ENCODE data around the gene LRBA. TPM values are rescaled to one million over a fixed set of nuclear protein-coding genes. Genes with fewer than 3 reads are reported as not detected.

The LRBA gene
- total RNA-seq, 1 experiment from 2014 or later, result 69.1 TPM

DNA sequence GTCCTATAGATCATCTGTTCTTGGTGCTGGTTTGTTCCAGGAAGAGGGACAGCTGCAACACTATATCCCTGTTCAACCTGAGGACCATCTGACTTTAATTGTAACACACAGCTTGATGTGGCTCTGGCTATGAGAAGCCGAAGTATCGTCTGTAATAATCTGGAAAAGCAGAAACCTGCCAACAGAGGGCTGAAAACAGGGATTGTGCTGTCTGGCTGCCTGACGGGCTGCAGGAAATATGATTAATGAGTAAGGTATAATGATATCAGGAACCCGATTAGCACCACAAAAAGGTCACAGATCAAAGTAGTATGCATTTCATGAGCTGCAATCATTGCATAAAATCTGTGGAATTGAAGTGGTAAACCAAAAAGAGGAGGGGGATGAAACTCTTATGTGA, 603.6 kb downstream of the LRBA start:
- ChIA-PET POLR2A (no interaction called here), CTCF (no interaction called here)
- Mint-ChIP-seq H3K36me3 (peaks cover 2% of the 10 kb centered on the region; the same call in 1 of the 2 replicates), H3K4me1 (no peaks in the 10 kb centered on the region), H3K4me3 (no peak overlapping the region), H3K9me3 (no peaks in the 10 kb centered on the region), H3K27me3 (ENCODE audit: low read depth) (no peaks in the 10 kb centered on the region), H3K27ac (no peak overlapping the region; the same call in 1 of the 2 replicates)
- ATAC-seq (no peak), DNase-seq (ENCODE audit: low spot score) (no peak)
- no peak for TF ChIP-seq ZNF263 (CRISPR knock-in tag; IDR thresholded peaks at IDR 0.05; ENCODE audit: low read depth)
- TF ChIP-seq, protein P1, sequence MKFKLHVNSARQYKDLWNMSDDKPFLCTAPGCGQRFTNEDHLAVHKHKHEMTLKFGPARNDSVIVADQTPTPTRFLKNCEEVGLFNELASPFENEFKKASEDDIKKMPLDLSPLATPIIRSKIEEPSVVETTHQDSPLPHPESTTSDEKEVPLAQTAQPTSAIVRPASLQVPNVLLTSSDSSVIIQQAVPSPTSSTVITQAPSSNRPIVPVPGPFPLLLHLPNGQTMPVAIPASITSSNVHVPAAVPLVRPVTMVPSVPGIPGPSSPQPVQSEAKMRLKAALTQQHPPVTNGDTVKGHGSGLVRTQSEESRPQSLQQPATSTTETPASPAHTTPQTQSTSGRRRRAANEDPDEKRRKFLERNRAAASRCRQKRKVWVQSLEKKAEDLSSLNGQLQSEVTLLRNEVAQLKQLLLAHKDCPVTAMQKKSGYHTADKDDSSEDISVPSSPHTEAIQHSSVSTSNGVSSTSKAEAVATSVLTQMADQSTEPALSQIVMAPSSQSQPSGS (CRISPR knock-in tag; IDR thresholded peaks at IDR 0.05; ENCODE audit: borderline replicate concordance, low read depth), result no peak
- TF ChIP-seq, protein P2, sequence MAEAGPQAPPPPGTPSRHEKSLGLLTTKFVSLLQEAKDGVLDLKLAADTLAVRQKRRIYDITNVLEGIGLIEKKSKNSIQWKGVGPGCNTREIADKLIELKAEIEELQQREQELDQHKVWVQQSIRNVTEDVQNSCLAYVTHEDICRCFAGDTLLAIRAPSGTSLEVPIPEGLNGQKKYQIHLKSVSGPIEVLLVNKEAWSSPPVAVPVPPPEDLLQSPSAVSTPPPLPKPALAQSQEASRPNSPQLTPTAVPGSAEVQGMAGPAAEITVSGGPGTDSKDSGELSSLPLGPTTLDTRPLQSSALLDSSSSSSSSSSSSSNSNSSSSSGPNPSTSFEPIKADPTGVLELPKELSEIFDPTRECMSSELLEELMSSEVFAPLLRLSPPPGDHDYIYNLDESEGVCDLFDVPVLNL (CRISPR knock-in tag; IDR thresholded peaks at IDR 0.05; ENCODE audit: borderline replicate concordance, low read depth), result no peak
- no peak for TF ChIP-seq FOXJ3 (CRISPR knock-in tag; IDR thresholded peaks at IDR 0.05; ENCODE audit: borderline replicate concordance)

DNA sequence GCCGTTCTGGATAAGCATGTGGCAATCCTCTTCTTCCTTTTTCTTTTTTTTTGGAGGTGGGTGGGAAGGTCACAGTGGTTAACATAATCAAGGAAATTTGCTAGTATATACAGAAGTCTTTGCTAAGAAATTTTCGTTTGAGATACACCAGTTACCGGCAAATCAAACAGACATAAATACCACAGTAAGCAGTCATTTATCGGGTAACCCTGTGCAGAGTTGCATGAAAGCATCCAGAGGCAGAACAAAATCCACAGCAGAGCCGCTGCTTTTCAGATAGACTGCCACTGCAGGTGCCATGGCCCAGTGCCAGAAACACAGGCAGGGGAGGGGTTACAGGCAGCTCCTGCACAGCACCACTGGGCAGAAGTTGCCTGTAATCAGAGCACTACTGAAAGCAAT, 612.2 kb downstream of the LRBA start:
- Mint-ChIP-seq H3K4me3 (no peak overlapping the region), H3K27me3 (ENCODE audit: low read depth) (no peaks in the 10 kb centered on the region), H3K9me3 (no peaks in the 10 kb centered on the region), H3K27ac (no peak overlapping the region), H3K36me3 (no peaks in the 10 kb centered on the region), H3K4me1 (no peaks in the 10 kb centered on the region; the same call in 1 of the 2 replicates)
- CTCF ChIA-PET, result no interaction called here
- ATAC-seq (peak; percentile 65; the same call in 1 of the 2 replicates), DNase-seq (ENCODE audit: low spot score) (no peak)
- POLR2A ChIA-PET, result no interaction called here
- TF ChIP-seq ZNF671 (CRISPR knock-in tag; IDR thresholded peaks at IDR 0.05) (no peak), ZNF138 (CRISPR knock-in tag; conservative IDR thresholded peaks at IDR 0.05) (no peak), PRRX2 (CRISPR knock-in tag; IDR thresholded peaks at IDR 0.05) (no peak)
- TF ChIP-seq, protein P3, sequence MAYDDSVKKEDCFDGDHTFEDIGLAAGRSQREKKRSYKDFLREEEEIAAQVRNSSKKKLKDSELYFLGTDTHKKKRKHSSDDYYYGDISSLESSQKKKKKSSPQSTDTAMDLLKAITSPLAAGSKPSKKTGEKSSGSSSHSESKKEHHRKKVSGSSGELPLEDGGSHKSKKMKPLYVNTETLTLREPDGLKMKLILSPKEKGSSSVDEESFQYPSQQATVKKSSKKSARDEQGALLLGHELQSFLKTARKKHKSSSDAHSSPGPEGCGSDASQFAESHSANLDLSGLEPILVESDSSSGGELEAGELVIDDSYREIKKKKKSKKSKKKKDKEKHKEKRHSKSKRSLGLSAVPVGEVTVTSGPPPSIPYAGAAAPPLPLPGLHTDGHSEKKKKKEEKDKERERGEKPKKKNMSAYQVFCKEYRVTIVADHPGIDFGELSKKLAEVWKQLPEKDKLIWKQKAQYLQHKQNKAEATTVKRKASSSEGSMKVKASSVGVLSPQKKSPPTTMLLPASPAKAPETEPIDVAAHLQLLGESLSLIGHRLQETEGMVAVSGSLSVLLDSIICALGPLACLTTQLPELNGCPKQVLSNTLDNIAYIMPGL (CRISPR knock-in tag; IDR thresholded peaks at IDR 0.05), result no peak

DNA sequence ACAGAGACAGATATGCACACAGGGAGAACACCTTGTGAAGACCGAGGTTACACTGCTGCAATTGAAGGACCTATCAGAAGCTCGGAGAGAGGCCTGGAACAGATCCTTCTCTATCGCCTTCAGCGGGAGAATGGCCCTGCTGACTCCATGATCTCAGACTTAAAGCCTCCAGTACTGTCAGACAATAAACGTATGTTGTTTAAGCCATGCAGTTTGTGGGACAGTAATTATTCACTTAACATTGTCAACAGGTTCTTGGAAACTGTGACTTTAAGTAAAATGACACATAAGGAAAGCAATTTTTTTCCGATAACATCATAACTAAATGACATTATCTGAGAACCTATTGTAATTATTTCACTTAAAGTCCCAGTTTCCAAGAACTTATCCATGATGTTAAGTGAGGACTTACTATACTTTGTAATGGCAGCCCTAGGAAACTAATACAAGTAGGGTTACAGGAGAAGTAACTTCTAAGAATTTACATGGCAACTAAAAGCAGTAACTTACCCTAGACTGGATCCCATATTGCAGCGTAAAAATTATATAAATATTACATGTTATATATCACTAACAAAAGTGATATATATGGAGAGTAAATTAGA, 613.9 kb downstream of the LRBA start:
- H3K36me3 Mint-ChIP-seq, result no peaks in the 10 kb centered on the region
- no peaks in the 10 kb centered on the region for H3K9me3 Mint-ChIP-seq
- no peak for DNase-seq (ENCODE audit: low spot score)
- H3K4me1 Mint-ChIP-seq, result no peaks in the 10 kb centered on the region; the same call in 1 of the 2 replicates
- CTCF ChIA-PET, result no interaction called here
- H3K4me3 Mint-ChIP-seq, result no peak overlapping the region
- H3K27ac Mint-ChIP-seq, result no peak overlapping the region
- ATAC-seq, result no peak
- H3K27me3 Mint-ChIP-seq (ENCODE audit: low read depth), result no peaks in the 10 kb centered on the region
- TF ChIP-seq TEAD1 (CRISPR knock-in tag; IDR thresholded peaks at IDR 0.05), result no peak
- TF ChIP-seq TCF7 (CRISPR knock-in tag; IDR thresholded peaks at IDR 0.05; ENCODE audit: low read depth), result no peak
- TF ChIP-seq, protein P4, sequence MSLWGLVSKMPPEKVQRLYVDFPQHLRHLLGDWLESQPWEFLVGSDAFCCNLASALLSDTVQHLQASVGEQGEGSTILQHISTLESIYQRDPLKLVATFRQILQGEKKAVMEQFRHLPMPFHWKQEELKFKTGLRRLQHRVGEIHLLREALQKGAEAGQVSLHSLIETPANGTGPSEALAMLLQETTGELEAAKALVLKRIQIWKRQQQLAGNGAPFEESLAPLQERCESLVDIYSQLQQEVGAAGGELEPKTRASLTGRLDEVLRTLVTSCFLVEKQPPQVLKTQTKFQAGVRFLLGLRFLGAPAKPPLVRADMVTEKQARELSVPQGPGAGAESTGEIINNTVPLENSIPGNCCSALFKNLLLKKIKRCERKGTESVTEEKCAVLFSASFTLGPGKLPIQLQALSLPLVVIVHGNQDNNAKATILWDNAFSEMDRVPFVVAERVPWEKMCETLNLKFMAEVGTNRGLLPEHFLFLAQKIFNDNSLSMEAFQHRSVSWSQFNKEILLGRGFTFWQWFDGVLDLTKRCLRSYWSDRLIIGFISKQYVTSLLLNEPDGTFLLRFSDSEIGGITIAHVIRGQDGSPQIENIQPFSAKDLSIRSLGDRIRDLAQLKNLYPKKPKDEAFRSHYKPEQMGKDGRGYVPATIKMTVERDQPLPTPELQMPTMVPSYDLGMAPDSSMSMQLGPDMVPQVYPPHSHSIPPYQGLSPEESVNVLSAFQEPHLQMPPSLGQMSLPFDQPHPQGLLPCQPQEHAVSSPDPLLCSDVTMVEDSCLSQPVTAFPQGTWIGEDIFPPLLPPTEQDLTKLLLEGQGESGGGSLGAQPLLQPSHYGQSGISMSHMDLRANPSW (CRISPR knock-in tag; conservative IDR thresholded peaks at IDR 0.05; ENCODE audit: low read depth), result no peak
- TF ChIP-seq NFATC4 (CRISPR knock-in tag; IDR thresholded peaks at IDR 0.05), result no peak
- POLR2A ChIA-PET, result no interaction called here
